Gastrocnemius medialis (tissue), 4 donors: Measurements from ENCODE around the gene TXNDC8. TPM values are rescaled to one million over a fixed set of nuclear protein-coding genes. Genes with fewer than 3 reads are reported as not detected.
"Not testable (repeated sequence)": the region's sequence is repeated elsewhere in the genome, so short reads cannot be mapped to it uniquely, and the experiment has no call there.

ENCODE experiments used
- ATAC-seq, 2 donors: fragments of 150-250 bp; one replicate each; pipeline ENCODE4 v1.9.1; 2016
- DNase-seq, 2 donors: peaks; one replicate each; pipeline ENCODE4 v3.0.0-alpha.2; 2019
- H3K27ac ChIP-seq, 4 donors: fragments of 200-600 bp; sonication (generic); 1 replicate in 1 of 4; 2 replicates in 3 of 4; pipeline ENCODE4 v1.5.1; 2016 to 2018; ENCODE audit warnings: mild to moderate bottlenecking in 2 of 4, moderate library complexity in 1 of 4
- H3K27me3 ChIP-seq, 3 donors: fragments of 200-600 bp; sonication (generic) in 2 of 3; 1 replicate in 1 of 3; 2 replicates in 2 of 3; pipeline versions ENCODE4 v1.5.1 to v1.6.0; 2016 to 2019; ENCODE audit warnings: mild to moderate bottlenecking in 1 of 3, moderate library complexity in 1 of 3
- H3K36me3 ChIP-seq, 2 donors: fragments of 200-600 bp; sonication (generic) in 1 of 2; one replicate each; pipeline ENCODE4 v1.5.1; 2017 to 2018
- H3K4me1 ChIP-seq, 2 donors: fragments of 200-600 bp; sonication (generic) in 1 of 2; one replicate each; pipeline ENCODE4 v1.5.1; 2016 to 2017; ENCODE audit warnings: mild to moderate bottlenecking in 2 of 2
- H3K4me3 ChIP-seq, 4 donors: fragments of 200-600 bp; sonication (generic) in 3 of 4; 1 replicate in 1 of 4; 2 replicates in 3 of 4; pipeline ENCODE4 v1.5.1; 2016 to 2019; ENCODE audit warnings: mild to moderate bottlenecking in 2 of 4
- H3K9me3 ChIP-seq, 3 donors: fragments of 200-600 bp; sonication (generic) in 2 of 3; 1 replicate in 1 of 3; 2 replicates in 2 of 3; pipeline ENCODE4 v1.5.1; 2016 to 2019
- POLR2A ChIP-seq, 2 donors: fragments of 450-650 bp; IDR thresholded peaks; one replicate each; pipeline ENCODE4 v1.6.1; 2017; ENCODE audit warnings: antibody characterized with exemption in 2 of 2, mild to moderate bottlenecking in 2 of 2, moderate library complexity in 2 of 2
- in situ Hi-C, 4 donors: fragments of 200-750 bp; cut with MboI; loops; one replicate each; pipeline versions ENCODE4 v1.15.0 to v1.8.0; 2017; ENCODE audit warnings: low sequenced_read_pairs in 4 of 4
- intact Hi-C: fragments of 100-400 bp; cut with DNase I; formaldehyde crosslinking; loops from one replicate; pipeline ENCODE4 v1.15.1; 2023; ENCODE audit warnings: low total_unique reads
- total RNA-seq, 4 donors: library from RNA; depleted of rRNA; stranded (reverse); fragments of >200 nt; gene quantifications; one replicate each; pipeline versions ENCODE4 v1.1.0 to v1.2.3, GENCODE V29; 2016
- TF ChIP-seq, protein P1 (sequence below), 5 experiments: fragments of 450-650 bp in 3 of 5; fragments of 200-600 bp in 2 of 5; sonication (generic) in 2 of 5; IDR thresholded peaks in 4 of 5; conservative IDR thresholded peaks in 1 of 5; 1 replicate in 4 of 5; 2 replicates in 1 of 5; pipeline ENCODE4 v1.5.1; 2016 to 2019; ENCODE audit warnings: antibody characterized with exemption in 5 of 5, mild to moderate bottlenecking in 3 of 5, moderate library complexity in 3 of 5

The TXNDC8 gene
- total RNA-seq, 4 donors from 2014 or later: not detected

DNA sequence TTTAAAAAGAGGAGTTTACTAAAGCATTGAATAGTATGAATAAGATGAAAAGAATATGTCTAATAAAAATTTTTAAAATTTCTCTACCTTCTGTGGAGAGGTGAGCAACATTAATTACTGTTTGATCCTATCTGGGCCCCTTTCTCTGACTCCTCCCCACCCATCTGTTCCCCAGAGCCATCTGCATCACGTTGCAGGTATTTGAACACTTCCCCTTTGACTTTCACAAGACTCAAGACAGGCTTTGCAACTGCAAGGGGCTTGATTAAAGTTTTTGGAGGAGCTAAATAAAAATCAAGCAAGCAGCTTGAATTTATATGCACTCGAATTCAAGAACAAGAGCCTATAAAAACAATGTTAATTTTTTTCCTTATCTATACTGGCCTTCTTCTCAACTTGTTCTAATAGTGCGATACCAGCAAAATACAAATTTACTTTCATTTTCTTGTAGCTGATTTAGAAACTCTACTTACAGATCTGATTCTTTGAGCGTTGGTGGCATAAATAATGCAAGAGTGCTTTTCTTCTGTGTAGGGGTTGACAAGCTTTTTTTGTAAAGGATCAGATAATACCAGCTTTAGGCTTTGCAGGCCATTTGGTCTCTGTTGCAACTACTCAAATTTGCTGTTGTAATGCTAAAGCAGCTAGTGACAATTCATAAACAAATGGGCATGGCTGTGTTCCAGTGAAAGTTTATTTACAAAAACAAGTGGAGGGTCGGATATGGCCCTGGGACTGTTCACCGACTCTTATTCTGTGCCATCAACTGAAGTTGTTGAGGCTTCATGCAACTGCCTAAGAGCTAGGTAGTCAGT is 21.2 kb downstream of the TXNDC8 start:
- H3K27me3 ChIP-seq: no peaks in the 10 kb centered on the region
- TF ChIP-seq, protein P1, sequence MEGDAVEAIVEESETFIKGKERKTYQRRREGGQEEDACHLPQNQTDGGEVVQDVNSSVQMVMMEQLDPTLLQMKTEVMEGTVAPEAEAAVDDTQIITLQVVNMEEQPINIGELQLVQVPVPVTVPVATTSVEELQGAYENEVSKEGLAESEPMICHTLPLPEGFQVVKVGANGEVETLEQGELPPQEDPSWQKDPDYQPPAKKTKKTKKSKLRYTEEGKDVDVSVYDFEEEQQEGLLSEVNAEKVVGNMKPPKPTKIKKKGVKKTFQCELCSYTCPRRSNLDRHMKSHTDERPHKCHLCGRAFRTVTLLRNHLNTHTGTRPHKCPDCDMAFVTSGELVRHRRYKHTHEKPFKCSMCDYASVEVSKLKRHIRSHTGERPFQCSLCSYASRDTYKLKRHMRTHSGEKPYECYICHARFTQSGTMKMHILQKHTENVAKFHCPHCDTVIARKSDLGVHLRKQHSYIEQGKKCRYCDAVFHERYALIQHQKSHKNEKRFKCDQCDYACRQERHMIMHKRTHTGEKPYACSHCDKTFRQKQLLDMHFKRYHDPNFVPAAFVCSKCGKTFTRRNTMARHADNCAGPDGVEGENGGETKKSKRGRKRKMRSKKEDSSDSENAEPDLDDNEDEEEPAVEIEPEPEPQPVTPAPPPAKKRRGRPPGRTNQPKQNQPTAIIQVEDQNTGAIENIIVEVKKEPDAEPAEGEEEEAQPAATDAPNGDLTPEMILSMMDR (IDR thresholded peaks at IDR 0.05 in 4 of 5, conservative IDR thresholded peaks at IDR 0.05 in 1 of 5): no peak
- TF ChIP-seq POLR2A (IDR thresholded peaks at IDR 0.05): no peak
- H3K4me1 ChIP-seq: no peaks in the 10 kb centered on the region
- no peak for ATAC-seq
- intact Hi-C loops: no loop called here
- in situ Hi-C loops: no loop called here
- no peak for DNase-seq
- H3K36me3 ChIP-seq: no peaks in the 10 kb centered on the region
- peaks cover 0 to 9% (median 0%) of the 10 kb centered on the region in 3 donors for H3K9me3 ChIP-seq
- no peak overlapping the region for H3K27ac ChIP-seq
- H3K4me3 ChIP-seq: no peak overlapping the region

GRCh38 chr9:110311978-110312377 is 25.7 kb downstream of the TXNDC8 start:
- ATAC-seq, H3K27ac ChIP-seq, H3K27me3 ChIP-seq, intact Hi-C loops, H3K4me3 ChIP-seq, H3K9me3 ChIP-seq, DNase-seq, H3K4me1 ChIP-seq, in situ Hi-C loops, H3K36me3 ChIP-seq: not testable (repeated sequence)

- Histone ChIP-seq H3K27me3 (no peaks in the 10 kb centered on the region), H3K36me3 (no peaks in the 10 kb centered on the region), H3K4me3 (no peak overlapping the region), H3K27ac (no peak overlapping the region), H3K4me1 (no peaks in the 10 kb centered on the region), H3K9me3 (peaks cover 0 to 9% (median 0%) of the 10 kb centered on the region in 3 donors)
- intact Hi-C loops: no loop called here
- TF ChIP-seq, protein P1 (IDR thresholded peaks at IDR 0.05 in 4 of 5, conservative IDR thresholded peaks at IDR 0.05 in 1 of 5): no peak
- TF ChIP-seq POLR2A (IDR thresholded peaks at IDR 0.05): no peak
- in situ Hi-C loops: no loop called here
- ATAC-seq (no peak), DNase-seq (no peak)
Measured at GRCh38 chr9:110309681-110310080, 28.0 kb downstream of the TXNDC8 start.

- intact Hi-C loops: no loop called here
- TF ChIP-seq, protein P1 (IDR thresholded peaks at IDR 0.05 in 4 of 5, conservative IDR thresholded peaks at IDR 0.05 in 1 of 5): no peak
- TF ChIP-seq POLR2A (IDR thresholded peaks at IDR 0.05): no peak
Measured at GRCh38 chr9:110308633-110309038, 29.0 kb downstream of the TXNDC8 start.

GRCh38 chr9:110307191-110307590 is 30.5 kb downstream of the TXNDC8 start:
- ATAC-seq: no peak

More at GRCh38 chr9:110308633-110309038, 29.0 kb downstream of the TXNDC8 start:
- Histone ChIP-seq H3K4me1 (no peaks in the 10 kb centered on the region), H3K27me3 (no peaks in the 10 kb centered on the region), H3K4me3 (no peak overlapping the region), H3K36me3 (no peaks in the 10 kb centered on the region), H3K27ac (no peak overlapping the region), H3K9me3 (peaks cover 0 to 9% (median 0%) of the 10 kb centered on the region in 3 donors)
- in situ Hi-C loops: no loop called here
- ATAC-seq (no peak), DNase-seq (no peak)

More at GRCh38 chr9:110307191-110307590, 30.5 kb downstream of the TXNDC8 start:
- DNase-seq: no peak
- H3K36me3 ChIP-seq: no peaks in the 10 kb centered on the region
- H3K4me1 ChIP-seq: no peaks in the 10 kb centered on the region
- H3K27me3 ChIP-seq: no peaks in the 10 kb centered on the region
- in situ Hi-C loops: no loop called here
- H3K4me3 ChIP-seq: no peak overlapping the region
- peaks cover 0 to 5% (median 0%) of the 10 kb centered on the region in 3 donors for H3K9me3 ChIP-seq
- no peak overlapping the region for H3K27ac ChIP-seq
- TF ChIP-seq, protein P1 (IDR thresholded peaks at IDR 0.05 in 4 of 5, conservative IDR thresholded peaks at IDR 0.05 in 1 of 5): no peak
- TF ChIP-seq POLR2A (IDR thresholded peaks at IDR 0.05): no peak
- intact Hi-C loops: no loop called here
